Measurements from ENCODE around the gene BMERB1.
"Not testable (repeated sequence)": the region's sequence is repeated elsewhere in the genome, so short reads cannot be mapped to it uniquely, and the experiment has no call there.

BMERB1 gene

DNA sequence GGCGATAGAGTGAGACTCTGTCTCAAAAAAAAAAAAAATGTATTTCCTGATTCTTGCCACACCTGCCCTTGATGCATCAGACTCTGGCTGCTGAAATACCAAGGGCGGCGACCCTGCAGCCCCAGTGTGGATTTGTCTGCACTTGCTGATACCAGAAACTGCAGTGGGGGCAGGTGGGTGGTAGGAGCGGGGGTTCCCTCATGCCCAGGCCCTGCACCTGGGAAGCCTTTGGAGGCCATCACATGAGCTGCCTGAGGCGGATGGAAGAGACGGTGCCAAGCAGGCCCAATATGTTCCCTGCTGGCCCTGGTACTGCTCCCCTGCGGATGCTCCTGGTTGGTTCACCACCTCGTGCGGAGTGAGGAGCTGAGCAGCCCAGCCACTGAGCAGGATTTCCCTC is 157.9 kb downstream of the BMERB1 start:
- no peak for DNase-seq (ENCODE audit: low read depth in 2 of 2)

- no peak for DNase-seq (ENCODE audit: low read depth in 2 of 2)
These were observed 158.8 kb downstream of the BMERB1 start for GRCh38 chr16:15593235-15593634.

GRCh38 chr16:15594711-15595320 is 160.4 kb downstream of the BMERB1 start:
- no peak for DNase-seq (ENCODE audit: low read depth in 2 of 2)

DNA sequence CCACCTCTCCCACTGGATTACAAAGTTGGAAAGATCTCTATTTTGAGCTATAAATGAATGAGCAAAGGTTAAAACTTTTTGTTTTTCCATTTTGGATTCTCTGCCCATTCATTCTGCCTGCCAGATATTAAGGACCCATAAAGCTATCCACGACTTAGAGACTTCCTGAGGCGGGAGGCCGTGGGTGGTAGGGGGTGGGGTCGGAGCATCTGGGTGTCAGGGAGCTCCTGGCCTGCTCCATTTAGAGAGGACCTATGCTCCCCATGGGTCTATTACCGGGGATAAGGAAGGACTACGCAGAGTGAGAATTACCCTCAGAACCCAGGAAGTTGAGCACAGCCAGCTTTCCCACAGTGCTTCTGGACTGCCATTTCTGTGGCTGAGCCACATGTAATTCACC is 162.7 kb downstream of the BMERB1 start:
- DNase-seq (ENCODE audit: low read depth in 2 of 2) = no peak

GRCh38 chr16:15597822-15598647 is 163.6 kb downstream of the BMERB1 start:
- DNase-seq (ENCODE audit: low read depth in 2 of 2) = no peak

DNA sequence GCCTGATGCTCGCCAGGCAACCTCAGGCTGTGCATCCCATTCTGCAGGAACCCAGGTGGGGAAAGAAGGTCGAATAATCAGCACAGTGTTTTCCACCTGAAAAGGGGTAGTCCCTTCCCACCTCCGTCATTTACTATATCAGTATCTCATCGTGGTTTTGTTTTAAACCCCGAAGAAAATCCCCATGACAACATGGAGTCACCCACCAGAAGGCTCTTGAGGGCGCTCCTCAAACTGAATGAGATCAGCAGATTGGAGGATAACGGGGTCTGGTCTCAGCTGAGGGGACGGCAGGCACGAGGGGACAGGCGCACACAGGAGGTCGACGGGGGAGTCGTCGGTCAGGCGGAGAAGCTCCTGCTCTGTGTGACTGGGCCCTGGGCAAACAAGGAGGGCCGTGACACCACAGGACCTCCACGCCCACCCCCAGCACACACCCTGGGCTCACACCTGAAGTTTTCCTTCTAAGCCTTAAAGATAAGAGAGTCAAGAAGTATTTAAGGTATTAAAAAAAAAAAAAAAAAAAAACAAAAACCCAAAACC is 164.3 kb downstream of the BMERB1 start:
- no peak for DNase-seq (ENCODE audit: low read depth in 2 of 2)

GRCh38 chr16:15599303-15600070 is 165.1 kb downstream of the BMERB1 start:
- no peak for DNase-seq (ENCODE audit: low read depth in 2 of 2)

DNA sequence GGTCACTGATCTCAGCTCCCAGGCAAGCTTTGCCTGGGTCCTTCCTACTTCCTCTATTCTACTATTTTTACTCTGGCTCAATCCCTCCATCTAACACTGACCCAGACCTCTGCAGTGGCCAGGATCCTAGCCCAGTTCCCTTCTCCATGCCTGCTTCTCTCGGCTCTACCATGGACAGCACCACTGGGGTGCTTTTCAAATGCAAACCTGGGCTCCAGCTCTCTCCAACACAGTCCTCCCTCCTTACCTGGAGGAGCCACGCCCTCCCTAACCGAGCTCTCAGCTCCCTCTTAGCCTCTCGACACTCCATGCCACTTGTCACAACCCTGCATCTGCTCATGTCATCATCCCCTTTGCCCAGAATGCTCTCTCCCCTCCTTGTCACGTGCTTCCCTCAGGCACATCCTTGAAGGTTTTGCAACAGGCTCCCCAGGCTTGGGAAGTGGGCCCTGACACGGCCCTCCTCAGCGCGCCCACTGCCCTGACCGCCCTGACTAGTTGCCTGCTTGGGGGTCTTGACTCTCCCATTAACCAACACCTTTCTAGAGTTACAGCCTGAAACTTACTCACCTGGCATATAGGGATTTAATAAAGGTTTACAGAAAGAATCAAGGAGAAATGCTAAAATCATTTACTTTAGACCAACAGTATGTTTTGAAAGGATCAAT is 167.0 kb downstream of the BMERB1 start:
- DNase-seq (ENCODE audit: low read depth in 2 of 2) = no peak

DNA sequence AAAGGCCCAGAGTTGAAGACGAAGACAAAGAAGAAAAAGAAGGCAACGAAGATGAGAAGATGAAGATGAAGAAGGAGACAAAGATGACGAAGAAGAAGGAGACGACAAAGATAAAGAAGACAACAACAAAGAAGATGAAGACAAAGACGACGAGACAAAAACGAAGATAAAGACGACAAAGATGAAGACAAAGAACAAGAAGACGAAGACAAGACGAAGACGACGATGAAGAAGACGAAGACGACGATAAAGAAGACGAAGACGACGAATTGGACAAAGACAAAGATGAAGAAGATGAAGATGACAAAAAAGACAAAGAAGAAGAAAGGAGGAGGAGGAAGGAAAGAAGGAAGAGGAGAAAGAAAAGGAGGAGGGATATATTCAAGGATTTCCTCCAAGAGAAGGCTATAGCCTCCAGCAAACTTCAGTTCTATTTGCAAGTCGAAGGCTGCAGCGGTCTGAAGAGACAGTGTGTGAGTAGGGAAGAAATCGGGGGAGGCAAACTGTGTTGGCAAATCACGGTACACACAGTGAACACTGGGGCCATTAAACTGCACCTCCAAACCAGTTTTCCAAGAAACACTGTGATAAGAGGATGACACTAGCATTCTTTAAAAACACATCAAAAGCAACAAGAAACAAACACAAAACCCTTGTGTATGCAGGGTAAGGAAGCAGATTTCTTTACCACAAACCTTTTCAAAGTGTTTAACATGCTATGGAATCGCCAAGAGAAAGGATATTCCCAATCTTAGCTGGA is 168.1 kb downstream of the BMERB1 start:
- DNase-seq (ENCODE audit: low read depth in 2 of 2) = no peak

- no peak for DNase-seq (ENCODE audit: low read depth in 2 of 2)
These were observed 170.4 kb downstream of the BMERB1 start for GRCh38 chr16:15604460-15605440.

DNA sequence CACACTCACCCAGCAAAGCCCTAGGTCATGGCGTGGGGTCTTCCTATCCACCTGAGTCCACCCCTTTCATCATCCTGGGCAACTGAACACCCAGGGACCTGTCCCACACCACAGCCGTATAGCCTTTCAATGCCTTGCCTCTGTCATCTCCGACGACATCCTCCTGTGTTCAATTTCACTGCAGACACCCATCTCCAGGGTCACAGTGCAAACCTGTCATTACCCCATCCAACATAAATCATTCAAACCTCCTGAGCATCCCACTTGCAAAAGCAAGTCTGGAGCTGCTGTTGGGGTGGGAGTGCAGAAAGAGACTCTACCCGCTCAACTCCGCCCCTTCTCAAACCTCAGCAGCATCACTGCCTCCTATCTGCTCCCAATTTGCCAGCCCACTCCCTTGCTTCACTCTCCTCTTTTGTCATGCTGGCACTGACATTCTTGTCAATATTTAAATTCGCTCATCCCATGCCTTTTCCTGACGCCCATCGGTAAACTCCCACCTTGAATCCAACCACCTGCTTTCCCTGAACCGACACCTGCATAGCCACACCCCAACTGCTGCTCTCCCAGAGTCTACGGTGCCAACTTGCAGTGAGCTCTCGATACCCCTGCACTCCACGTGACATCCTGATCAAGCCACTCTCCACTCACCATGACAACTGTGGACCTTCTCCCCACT is 171.6 kb downstream of the BMERB1 start:
- no peak for DNase-seq (ENCODE audit: low read depth in 2 of 2)

DNA sequence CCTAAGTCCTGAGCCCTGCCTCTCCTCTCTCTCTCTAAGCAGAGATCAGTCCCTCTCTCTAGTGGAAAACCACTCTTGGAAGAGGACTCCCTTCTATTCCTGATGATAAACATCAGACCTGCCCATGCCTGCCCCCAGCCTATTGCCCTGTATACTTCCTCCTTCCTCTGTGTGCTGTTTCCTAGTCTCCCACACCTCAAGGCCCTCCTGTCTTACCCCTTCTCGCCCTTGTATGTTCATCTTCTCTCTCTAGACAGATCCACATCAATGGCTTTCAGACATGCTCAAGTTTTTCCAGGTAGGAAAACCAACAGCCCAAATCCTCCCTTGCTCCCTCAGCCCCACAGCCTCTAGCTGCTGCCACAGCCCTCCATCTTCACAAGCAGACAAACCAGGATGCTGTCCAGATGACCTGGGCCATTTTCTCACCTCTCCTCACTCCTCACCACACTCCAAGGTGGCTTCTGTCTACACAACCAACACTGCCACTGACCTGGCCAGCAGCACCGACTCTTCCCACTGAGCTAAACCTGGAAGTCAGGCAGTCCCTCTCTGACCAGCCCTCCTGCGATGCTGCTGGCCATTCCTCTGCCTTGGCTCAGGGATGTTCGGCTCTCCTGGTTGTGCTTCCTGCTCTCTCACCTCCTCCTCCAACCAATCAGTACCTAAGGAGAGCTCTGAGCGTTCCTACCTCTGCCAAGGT is 172.3 kb downstream of the BMERB1 start:
- no peak for DNase-seq (ENCODE audit: low read depth in 2 of 2)

DNA sequence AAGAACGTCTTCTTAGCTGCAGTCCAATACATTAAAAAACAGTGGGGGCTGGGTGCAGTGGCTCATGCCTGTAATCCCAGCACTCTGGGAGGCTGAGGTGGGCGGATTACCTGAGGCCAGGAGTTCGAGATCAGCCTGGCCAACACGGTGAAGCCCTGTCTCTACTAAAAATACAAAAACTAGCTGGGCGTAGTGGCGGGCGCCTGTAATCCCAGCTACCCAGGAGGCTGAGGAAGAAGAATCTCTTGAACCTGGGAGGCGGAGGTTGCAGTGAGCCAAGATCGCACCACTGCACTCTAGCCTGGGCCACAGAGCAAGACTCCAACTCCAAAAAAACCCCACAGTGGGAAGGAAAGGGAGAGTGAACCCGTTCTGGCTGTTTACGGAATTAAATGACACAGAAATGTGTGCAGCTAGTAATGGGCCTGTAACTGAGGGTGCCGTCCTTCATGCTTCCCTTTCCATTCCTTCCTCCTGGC is 172.9 kb downstream of the BMERB1 start:
- not testable (repeated sequence) for DNase-seq (ENCODE audit: low read depth in 2 of 2)

GRCh38 chr16:15607700-15608396 is 173.5 kb downstream of the BMERB1 start:
- no peak for DNase-seq (ENCODE audit: low read depth in 2 of 2)

- DNase-seq (ENCODE audit: low read depth in 2 of 2) = no peak
These were observed 174.3 kb downstream of the BMERB1 start for GRCh38 chr16:15608398-15609285.

GRCh38 chr16:15609286-15609649 is 174.9 kb downstream of the BMERB1 start:
- DNase-seq (ENCODE audit: low read depth in 2 of 2) = no peak

DNA sequence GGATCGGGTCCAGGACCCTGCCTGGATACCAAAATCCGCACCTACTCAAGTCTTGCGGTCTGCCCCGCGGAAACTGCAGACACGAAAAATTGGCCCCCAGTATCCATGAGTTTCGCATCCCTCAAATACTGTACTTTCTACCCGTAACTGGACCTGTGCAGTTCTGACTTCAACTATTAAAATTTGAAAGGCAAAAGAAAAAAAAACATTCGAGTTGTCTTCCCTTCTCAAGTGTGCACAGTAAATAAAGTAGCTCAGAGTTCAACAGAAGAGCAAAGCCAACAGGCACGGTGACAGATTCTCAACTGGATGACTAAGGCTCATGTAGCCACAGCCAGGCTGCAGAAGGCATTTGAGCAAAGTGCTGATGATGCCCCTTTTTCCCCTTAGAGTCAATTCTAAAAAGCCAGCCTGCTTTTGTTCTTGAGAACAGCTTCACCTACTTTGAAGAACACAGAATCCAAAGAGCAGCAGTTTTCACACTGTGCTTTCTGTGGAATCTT is 176.0 kb downstream of the BMERB1 start:
- DNase-seq (ENCODE audit: low read depth in 2 of 2) = no peak
